ENCODE data around the gene PLXNA4.

The PLXNA4 gene

DNA sequence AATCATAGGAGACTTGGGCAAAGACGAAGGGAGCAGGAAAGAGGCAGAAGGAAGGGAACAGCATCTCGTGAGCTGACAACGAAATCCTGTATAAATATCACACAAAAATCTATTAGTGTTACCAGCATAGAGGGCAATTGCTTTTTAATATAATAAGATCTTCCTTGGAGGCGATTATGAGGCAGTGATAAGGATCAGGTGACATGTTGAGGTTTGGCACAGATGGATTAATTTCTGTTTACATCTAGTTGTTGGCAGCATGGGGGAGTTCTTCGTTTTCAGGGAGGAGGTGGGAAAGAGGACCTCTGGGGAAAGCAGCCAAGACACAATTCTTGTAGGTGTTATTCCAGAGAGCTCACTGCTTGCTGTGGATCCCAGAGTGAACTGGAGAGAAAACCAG is 163.8 kb downstream of the PLXNA4 start:
- Histone ChIP-seq H3K23ac (ENCODE audit: low read length) (no peak overlapping the region), H3K4ac (ENCODE audit: low read depth, low read length) (no peak overlapping the region), H3K4me3 (ENCODE audit: low read length) (no peak overlapping the region), H2BK5ac (ENCODE audit: low read length) (no peak overlapping the region), H2AK5ac (ENCODE audit: low read length) (no peak overlapping the region), H3K4me1 (ENCODE audit: control insufficient read depth, low read depth, low read length) (peaks cover 5% of the 10 kb centered on the region), H3K56ac (ENCODE audit: low read length) (no peak overlapping the region), H3K9ac (ENCODE audit: low read length) (no peak overlapping the region), H2BK120ac (ENCODE audit: low read depth, low read length) (no peak overlapping the region), H3K27me3 (ENCODE audit: insufficient read depth, low read length, poor library complexity) (no peaks in the 10 kb centered on the region), H3K79me1 (ENCODE audit: low read length) (no peaks in the 10 kb centered on the region), H3K79me2 (ENCODE audit: control insufficient read depth, insufficient read depth, low read length) (no peaks in the 10 kb centered on the region), H4K8ac (ENCODE audit: low read depth, low read length) (no peak overlapping the region), H3K4me2 (ENCODE audit: low read length) (no peak overlapping the region), H3K18ac (ENCODE audit: low read length) (no peak overlapping the region), H2BK15ac (replicated peaks; ENCODE audit: low read depth) (no peak overlapping the region), H4K5ac (ENCODE audit: low read length) (no peak overlapping the region), H3K27ac (ENCODE audit: low read depth, low read length) (no peak overlapping the region), H3K36me3 (ENCODE audit: control insufficient read depth, insufficient read depth, low read length) (no peaks in the 10 kb centered on the region)
- no CpG with 5 or more reads among the region's 5 CpGs for WGBS (ENCODE audit: extremely low coverage, insufficient coverage, low lambda C conversion rate)
- DNase-seq, result no peak

DNA sequence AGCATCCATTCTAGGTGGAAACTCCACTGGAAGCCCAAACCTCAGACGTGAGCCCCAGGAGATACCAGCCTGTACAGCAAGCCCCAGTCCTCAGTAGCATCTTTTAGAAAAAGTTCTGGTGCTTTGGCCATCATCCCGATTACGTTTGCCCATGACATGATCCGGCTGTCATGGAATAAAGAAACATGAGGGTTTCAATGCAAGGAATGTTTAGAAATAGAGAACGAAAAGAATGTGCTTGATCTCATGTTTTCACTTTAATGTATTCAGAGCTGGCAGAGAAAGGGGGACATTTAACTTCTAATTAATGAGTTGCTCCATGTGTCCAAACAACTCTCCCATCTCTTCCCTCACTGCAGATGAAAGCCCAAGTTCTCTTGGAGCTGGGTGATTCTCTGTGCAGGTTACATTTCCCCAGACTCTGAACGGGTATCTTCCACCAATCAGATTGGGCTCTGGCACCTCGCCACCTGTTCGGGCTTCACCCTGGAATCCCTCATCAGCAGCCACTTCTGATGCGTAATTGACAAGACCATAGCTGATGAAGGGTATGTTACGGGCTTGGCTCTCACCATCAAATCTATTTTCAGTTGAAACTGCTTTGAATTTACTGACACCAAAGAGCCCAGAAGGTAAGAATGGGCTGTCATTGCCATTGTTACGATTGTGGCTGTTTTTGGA is 165.3 kb downstream of the PLXNA4 start:
- no peak overlapping the region for H3K4me3 ChIP-seq (ENCODE audit: low read length)
- no peak overlapping the region for H3K18ac ChIP-seq (ENCODE audit: low read length)
- no peak overlapping the region for H2BK120ac ChIP-seq (ENCODE audit: low read depth, low read length)
- no CpG with 5 or more reads among the region's 11 CpGs for WGBS (ENCODE audit: extremely low coverage, insufficient coverage, low lambda C conversion rate)
- H3K79me1 ChIP-seq (ENCODE audit: low read length), result no peaks in the 10 kb centered on the region
- H3K23ac ChIP-seq (ENCODE audit: low read length), result peak overlapping the region; percentile 24
- no peak overlapping the region for H4K8ac ChIP-seq (ENCODE audit: low read depth, low read length)
- no peak for DNase-seq
- H3K56ac ChIP-seq (ENCODE audit: low read length), result no peak overlapping the region
- H2AK5ac ChIP-seq (ENCODE audit: low read length), result no peak overlapping the region
- no peak overlapping the region for H2BK15ac ChIP-seq (replicated peaks; ENCODE audit: low read depth)
- no peak overlapping the region for H3K27ac ChIP-seq (ENCODE audit: low read depth, low read length)
- no peaks in the 10 kb centered on the region for H3K36me3 ChIP-seq (ENCODE audit: control insufficient read depth, insufficient read depth, low read length)
- H3K79me2 ChIP-seq (ENCODE audit: control insufficient read depth, insufficient read depth, low read length), result no peaks in the 10 kb centered on the region
- H2BK5ac ChIP-seq (ENCODE audit: low read length), result no peak overlapping the region
- H3K4ac ChIP-seq (ENCODE audit: low read depth, low read length), result no peak overlapping the region
- no peak overlapping the region for H3K4me2 ChIP-seq (ENCODE audit: low read length)
- peaks cover 5% of the 10 kb centered on the region for H3K4me1 ChIP-seq (ENCODE audit: control insufficient read depth, low read depth, low read length)
- H3K27me3 ChIP-seq (ENCODE audit: insufficient read depth, low read length, poor library complexity), result no peaks in the 10 kb centered on the region
- no peak overlapping the region for H4K5ac ChIP-seq (ENCODE audit: low read length)
- no peak overlapping the region for H3K9ac ChIP-seq (ENCODE audit: low read length)

DNA sequence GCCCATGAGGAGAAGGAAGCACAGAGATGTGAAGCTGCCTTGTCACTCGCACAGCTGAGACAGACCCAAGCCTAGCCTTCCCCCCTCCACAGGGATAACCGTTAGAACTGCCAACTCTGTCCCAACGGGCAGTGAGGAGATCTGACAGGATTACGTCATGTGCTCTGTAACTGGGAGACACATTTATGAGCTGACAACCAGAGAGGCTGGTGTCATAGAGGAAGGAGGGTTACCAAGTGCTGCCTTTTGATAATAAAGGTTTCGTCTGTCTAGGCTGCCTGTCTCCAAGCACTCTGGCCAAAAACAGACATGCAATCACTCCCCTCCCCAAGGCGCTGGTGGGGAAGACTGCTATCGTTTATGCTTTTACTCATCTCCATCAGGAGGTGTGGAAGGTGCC is 165.9 kb downstream of the PLXNA4 start:
- Histone ChIP-seq H3K4me3 (ENCODE audit: low read length) (no peak overlapping the region), H3K9ac (ENCODE audit: low read length) (no peak overlapping the region), H3K4me1 (ENCODE audit: control insufficient read depth, low read depth, low read length) (peaks cover 5% of the 10 kb centered on the region), H2AK5ac (ENCODE audit: low read length) (no peak overlapping the region), H3K27me3 (ENCODE audit: insufficient read depth, low read length, poor library complexity) (no peaks in the 10 kb centered on the region), H3K23ac (ENCODE audit: low read length) (peak overlapping the region; percentile 24), H2BK120ac (ENCODE audit: low read depth, low read length) (no peak overlapping the region), H3K79me1 (ENCODE audit: low read length) (no peaks in the 10 kb centered on the region), H3K56ac (ENCODE audit: low read length) (no peak overlapping the region), H2BK5ac (ENCODE audit: low read length) (no peak overlapping the region), H4K8ac (ENCODE audit: low read depth, low read length) (no peak overlapping the region), H4K5ac (ENCODE audit: low read length) (no peak overlapping the region), H3K4me2 (ENCODE audit: low read length) (no peak overlapping the region), H3K4ac (ENCODE audit: low read depth, low read length) (no peak overlapping the region), H2BK15ac (replicated peaks; ENCODE audit: low read depth) (no peak overlapping the region), H3K36me3 (ENCODE audit: control insufficient read depth, insufficient read depth, low read length) (no peaks in the 10 kb centered on the region), H3K27ac (ENCODE audit: low read depth, low read length) (no peak overlapping the region), H3K79me2 (ENCODE audit: control insufficient read depth, insufficient read depth, low read length) (no peaks in the 10 kb centered on the region), H3K18ac (ENCODE audit: low read length) (no peak overlapping the region)
- no CpG with 5 or more reads among the region's 7 CpGs for WGBS (ENCODE audit: extremely low coverage, insufficient coverage, low lambda C conversion rate)
- no peak for DNase-seq

DNA sequence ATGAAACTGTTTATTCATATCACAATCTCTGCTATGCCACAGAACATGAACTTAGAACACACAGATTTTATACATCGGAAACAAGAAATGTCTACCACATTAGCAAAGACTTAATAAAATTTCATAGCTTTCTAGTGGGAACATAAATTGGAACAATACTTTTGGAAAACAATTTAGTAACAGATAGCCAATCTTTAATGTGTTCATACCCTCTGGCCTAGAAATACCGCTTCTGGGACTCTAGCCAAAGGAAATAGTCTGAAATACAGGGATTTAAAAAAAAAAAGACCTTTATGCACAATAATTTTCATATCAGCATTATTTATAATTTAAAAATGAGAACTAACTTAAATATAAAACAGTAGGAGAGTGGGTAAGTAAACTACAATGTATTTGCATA is 168.5 kb downstream of the PLXNA4 start:
- no peak overlapping the region for H4K5ac ChIP-seq (ENCODE audit: low read length)
- H3K79me1 ChIP-seq (ENCODE audit: low read length), result no peaks in the 10 kb centered on the region
- H3K27ac ChIP-seq (ENCODE audit: low read depth, low read length), result no peak overlapping the region
- no peak overlapping the region for H2BK15ac ChIP-seq (replicated peaks; ENCODE audit: low read depth)
- H3K36me3 ChIP-seq (ENCODE audit: control insufficient read depth, insufficient read depth, low read length), result no peaks in the 10 kb centered on the region
- no peak overlapping the region for H2BK5ac ChIP-seq (ENCODE audit: low read length)
- H3K18ac ChIP-seq (ENCODE audit: low read length), result no peak overlapping the region
- no peaks in the 10 kb centered on the region for H3K79me2 ChIP-seq (ENCODE audit: control insufficient read depth, insufficient read depth, low read length)
- no peaks in the 10 kb centered on the region for H3K27me3 ChIP-seq (ENCODE audit: insufficient read depth, low read length, poor library complexity)
- DNase-seq, result no peak
- H2AK5ac ChIP-seq (ENCODE audit: low read length), result no peak overlapping the region
- H2BK120ac ChIP-seq (ENCODE audit: low read depth, low read length), result no peak overlapping the region
- H3K4me2 ChIP-seq (ENCODE audit: low read length), result no peak overlapping the region
- no CpG with 5 or more reads among the region's 2 CpGs for WGBS (ENCODE audit: extremely low coverage, insufficient coverage, low lambda C conversion rate)
- no peak overlapping the region for H3K4ac ChIP-seq (ENCODE audit: low read depth, low read length)
- no peak overlapping the region for H3K56ac ChIP-seq (ENCODE audit: low read length)
- no peak overlapping the region for H4K8ac ChIP-seq (ENCODE audit: low read depth, low read length)
- H3K4me1 ChIP-seq (ENCODE audit: control insufficient read depth, low read depth, low read length), result peaks cover 5% of the 10 kb centered on the region
- H3K23ac ChIP-seq (ENCODE audit: low read length), result no peak overlapping the region
- no peak overlapping the region for H3K9ac ChIP-seq (ENCODE audit: low read length)
- H3K4me3 ChIP-seq (ENCODE audit: low read length), result no peak overlapping the region

DNA sequence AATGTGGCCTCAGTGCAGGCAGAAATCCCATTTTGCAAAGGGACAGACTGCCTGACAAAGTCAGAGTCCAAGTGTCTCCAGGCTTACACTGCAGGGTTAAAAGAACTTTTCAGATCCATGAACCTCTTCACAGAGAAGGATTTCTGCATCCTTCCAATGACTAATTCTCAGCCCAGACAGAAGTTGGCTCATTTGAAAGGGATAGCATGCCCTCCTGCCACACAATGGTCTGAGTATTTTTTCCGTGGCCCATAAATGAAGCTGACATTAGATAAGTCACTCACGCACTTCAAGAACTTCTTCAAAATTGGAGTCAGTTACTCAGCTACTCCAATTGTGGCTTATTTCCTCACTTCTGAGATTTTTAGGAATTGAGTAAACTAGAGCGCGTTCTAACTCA is 170.2 kb downstream of the PLXNA4 start:
- Histone ChIP-seq H3K4me2 (ENCODE audit: low read length) (no peak overlapping the region), H3K9ac (ENCODE audit: low read length) (no peak overlapping the region), H3K56ac (ENCODE audit: low read length) (no peak overlapping the region), H3K27me3 (ENCODE audit: insufficient read depth, low read length, poor library complexity) (no peaks in the 10 kb centered on the region), H4K5ac (ENCODE audit: low read length) (no peak overlapping the region), H3K79me1 (ENCODE audit: low read length) (no peaks in the 10 kb centered on the region), H2BK5ac (ENCODE audit: low read length) (no peak overlapping the region), H3K18ac (ENCODE audit: low read length) (no peak overlapping the region), H3K4me3 (ENCODE audit: low read length) (no peak overlapping the region), H3K27ac (ENCODE audit: low read depth, low read length) (no peak overlapping the region), H2BK15ac (replicated peaks; ENCODE audit: low read depth) (no peak overlapping the region), H2AK5ac (ENCODE audit: low read length) (no peak overlapping the region), H3K4me1 (ENCODE audit: control insufficient read depth, low read depth, low read length) (peaks cover 7% of the 10 kb centered on the region), H3K79me2 (ENCODE audit: control insufficient read depth, insufficient read depth, low read length) (no peaks in the 10 kb centered on the region), H3K4ac (ENCODE audit: low read depth, low read length) (no peak overlapping the region), H2BK120ac (ENCODE audit: low read depth, low read length) (no peak overlapping the region), H3K36me3 (ENCODE audit: control insufficient read depth, insufficient read depth, low read length) (no peaks in the 10 kb centered on the region), H3K23ac (ENCODE audit: low read length) (no peak overlapping the region), H4K8ac (ENCODE audit: low read depth, low read length) (no peak overlapping the region)
- WGBS (ENCODE audit: extremely low coverage, insufficient coverage, low lambda C conversion rate), result no CpG with 5 or more reads among the region's 4 CpGs
- no peak for DNase-seq

DNA sequence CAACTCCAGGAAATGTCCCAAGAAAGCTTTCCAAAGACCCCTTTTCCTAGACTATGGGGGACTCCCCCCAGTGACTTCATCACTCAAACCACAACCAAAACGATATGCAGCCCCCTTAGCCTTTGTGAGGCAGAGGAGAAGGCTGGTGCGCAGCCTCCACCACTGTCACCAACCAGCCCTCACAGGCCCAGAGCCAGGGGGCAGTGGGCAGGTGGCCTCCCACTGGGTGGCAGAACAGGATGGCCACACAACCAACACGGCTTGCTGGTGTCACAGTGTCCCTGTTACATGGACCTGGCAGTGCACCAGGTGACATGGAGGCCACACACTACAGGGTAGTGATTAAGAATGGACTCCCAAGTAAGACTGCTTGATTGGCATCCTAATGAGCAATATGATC is 172.0 kb downstream of the PLXNA4 start:
- H2BK5ac ChIP-seq (ENCODE audit: low read length), result no peak overlapping the region
- no peak overlapping the region for H3K56ac ChIP-seq (ENCODE audit: low read length)
- no peak overlapping the region for H4K5ac ChIP-seq (ENCODE audit: low read length)
- H3K23ac ChIP-seq (ENCODE audit: low read length), result no peak overlapping the region
- no peak overlapping the region for H3K4ac ChIP-seq (ENCODE audit: low read depth, low read length)
- H3K4me1 ChIP-seq (ENCODE audit: control insufficient read depth, low read depth, low read length), result peaks cover 2% of the 10 kb centered on the region
- no peak overlapping the region for H3K4me2 ChIP-seq (ENCODE audit: low read length)
- no peak for DNase-seq
- no peak overlapping the region for H3K9ac ChIP-seq (ENCODE audit: low read length)
- no peak overlapping the region for H3K27ac ChIP-seq (ENCODE audit: low read depth, low read length)
- no peaks in the 10 kb centered on the region for H3K79me1 ChIP-seq (ENCODE audit: low read length)
- no peak overlapping the region for H3K4me3 ChIP-seq (ENCODE audit: low read length)
- H3K79me2 ChIP-seq (ENCODE audit: control insufficient read depth, insufficient read depth, low read length), result no peaks in the 10 kb centered on the region
- no peak overlapping the region for H2BK15ac ChIP-seq (replicated peaks; ENCODE audit: low read depth)
- H2BK120ac ChIP-seq (ENCODE audit: low read depth, low read length), result no peak overlapping the region
- H2AK5ac ChIP-seq (ENCODE audit: low read length), result no peak overlapping the region
- H3K18ac ChIP-seq (ENCODE audit: low read length), result no peak overlapping the region
- H4K8ac ChIP-seq (ENCODE audit: low read depth, low read length), result no peak overlapping the region
- no CpG with 5 or more reads among the region's 3 CpGs for WGBS (ENCODE audit: extremely low coverage, insufficient coverage, low lambda C conversion rate)
- no peaks in the 10 kb centered on the region for H3K36me3 ChIP-seq (ENCODE audit: control insufficient read depth, insufficient read depth, low read length)
- H3K27me3 ChIP-seq (ENCODE audit: insufficient read depth, low read length, poor library complexity), result no peaks in the 10 kb centered on the region
